Activated T-cell treated with anti-CD3 and anti-CD28 coated beads, Interleukin-2, amount 50 U/mL, for 4 hours (primary cell): ENCODE measurements around the gene FAM149B1. TPM values are rescaled to one million over a fixed set of nuclear protein-coding genes. Genes with fewer than 3 reads are reported as not detected.

Source experiments
- ATAC-seq, 2 donors: fragments of 200-7000 bp; cut with Tn5 transposase; one replicate each; pipeline ENCODE4 v1.10.0; 2021
- DNase-seq: peaks from one replicate; pipeline ENCODE4 v3.0.0-alpha.2; 2020
- H3K27me3 Mint-ChIP-seq: one replicate; pipeline ENCODE4 v1.8.0; 2021; ENCODE audit warnings: low read depth, mixed read lengths
- H3K36me3 Mint-ChIP-seq: one replicate; pipeline ENCODE4 v1.8.0; 2022; ENCODE audit warnings: mixed read lengths; ENCODE audit not compliant: insufficient read depth
- H3K4me1 Mint-ChIP-seq: one replicate; pipeline ENCODE4 v1.8.0; 2021; ENCODE audit warnings: low read depth, mixed read lengths
- H3K4me3 Mint-ChIP-seq: one replicate; pipeline ENCODE4 v1.8.0; 2021; ENCODE audit warnings: mild to moderate bottlenecking, moderate library complexity, mixed read lengths
- H3K9me3 Mint-ChIP-seq: one replicate; pipeline ENCODE4 v1.8.0; 2021; ENCODE audit warnings: mixed read lengths
- total RNA-seq, 3 donors: library from RNA; stranded (reverse); gene quantifications; one replicate each; pipeline ENCODE4 v1.2.1, GENCODE V29; 2021

Gene FAM149B1
- total RNA-seq, 3 donors from 2014 or later: 4.2 to 6.0 (median 5.1) TPM

DNA sequence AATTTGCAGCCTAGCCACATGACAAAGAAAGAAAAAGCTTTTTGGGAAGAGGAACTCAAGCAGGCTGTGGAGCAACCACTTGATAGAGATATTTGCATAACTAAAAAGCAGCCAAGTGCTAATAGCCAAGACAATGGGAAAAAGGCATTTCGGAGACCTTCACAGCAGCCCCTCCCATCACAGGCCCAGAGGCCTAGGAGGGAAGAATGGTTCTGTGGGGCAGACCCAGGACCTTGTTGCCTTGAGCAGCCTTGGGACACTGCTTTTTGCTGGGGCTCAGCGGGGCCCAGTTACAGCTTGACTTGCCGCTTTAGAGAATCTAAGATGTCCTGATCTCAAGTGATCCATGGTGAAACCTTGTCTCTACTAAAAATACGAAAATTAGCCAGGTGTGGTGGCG is 38.5 kb downstream of the FAM149B1 start:
- ATAC-seq (no peak), DNase-seq (no peak)
- H3K27me3 Mint-ChIP-seq: no peaks in the 10 kb centered on the region
- peaks cover 3% of the 10 kb centered on the region for H3K9me3 Mint-ChIP-seq
- no peak overlapping the region for H3K4me3 Mint-ChIP-seq
- H3K4me1 Mint-ChIP-seq: no peaks in the 10 kb centered on the region
- peaks cover 14% of the 10 kb centered on the region for H3K36me3 Mint-ChIP-seq

DNA sequence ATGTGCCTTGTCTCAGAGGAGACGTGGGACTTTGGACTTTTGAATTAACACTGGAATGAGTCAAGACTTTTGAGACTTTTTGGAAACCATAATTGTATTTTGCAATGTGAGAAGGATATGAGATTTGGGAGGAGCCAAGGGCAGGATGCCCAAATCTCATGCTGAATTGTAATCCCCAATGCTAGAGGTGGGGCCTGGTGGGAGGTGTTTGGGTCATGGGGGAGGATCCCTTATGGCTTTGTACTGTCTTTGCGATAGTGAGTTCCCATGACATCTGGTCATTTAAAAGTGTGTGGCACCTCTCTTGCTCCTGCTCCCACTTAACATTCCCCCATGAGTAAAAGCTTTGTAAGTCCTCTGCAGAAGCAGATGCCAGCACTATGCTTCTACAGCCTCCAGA is 40.0 kb downstream of the FAM149B1 start:
- peaks cover 3% of the 10 kb centered on the region for H3K9me3 Mint-ChIP-seq
- H3K4me3 Mint-ChIP-seq: no peak overlapping the region
- H3K4me1 Mint-ChIP-seq: no peaks in the 10 kb centered on the region
- ATAC-seq (no peak), DNase-seq (no peak)
- H3K36me3 Mint-ChIP-seq: peaks cover 15% of the 10 kb centered on the region
- no peaks in the 10 kb centered on the region for H3K27me3 Mint-ChIP-seq

DNA sequence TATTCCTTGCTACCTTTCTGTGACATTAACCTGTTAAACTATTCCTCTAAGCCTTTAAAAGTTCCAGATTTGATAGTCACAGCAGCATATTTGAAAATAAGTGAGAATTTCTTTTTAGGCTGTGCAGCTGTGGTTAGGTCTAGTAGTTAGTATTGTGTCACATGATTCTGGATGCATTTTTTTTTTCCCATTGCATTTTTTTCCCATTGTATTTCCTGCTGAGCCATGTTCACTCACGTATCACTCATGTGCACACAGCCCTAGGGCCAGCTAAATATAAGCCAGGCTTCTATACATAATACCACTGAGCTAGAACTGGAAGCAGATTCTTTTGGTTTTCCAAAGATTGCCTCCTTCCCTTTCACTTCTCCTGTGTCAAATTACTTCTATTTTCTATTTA is 41.8 kb downstream of the FAM149B1 start:
- no peaks in the 10 kb centered on the region for H3K4me1 Mint-ChIP-seq
- no peaks in the 10 kb centered on the region for H3K27me3 Mint-ChIP-seq
- no peak for ATAC-seq
- no peak overlapping the region for H3K4me3 Mint-ChIP-seq
- H3K9me3 Mint-ChIP-seq: peaks cover 3% of the 10 kb centered on the region
- DNase-seq: no peak
- H3K36me3 Mint-ChIP-seq: peaks cover 23% of the 10 kb centered on the region

DNA sequence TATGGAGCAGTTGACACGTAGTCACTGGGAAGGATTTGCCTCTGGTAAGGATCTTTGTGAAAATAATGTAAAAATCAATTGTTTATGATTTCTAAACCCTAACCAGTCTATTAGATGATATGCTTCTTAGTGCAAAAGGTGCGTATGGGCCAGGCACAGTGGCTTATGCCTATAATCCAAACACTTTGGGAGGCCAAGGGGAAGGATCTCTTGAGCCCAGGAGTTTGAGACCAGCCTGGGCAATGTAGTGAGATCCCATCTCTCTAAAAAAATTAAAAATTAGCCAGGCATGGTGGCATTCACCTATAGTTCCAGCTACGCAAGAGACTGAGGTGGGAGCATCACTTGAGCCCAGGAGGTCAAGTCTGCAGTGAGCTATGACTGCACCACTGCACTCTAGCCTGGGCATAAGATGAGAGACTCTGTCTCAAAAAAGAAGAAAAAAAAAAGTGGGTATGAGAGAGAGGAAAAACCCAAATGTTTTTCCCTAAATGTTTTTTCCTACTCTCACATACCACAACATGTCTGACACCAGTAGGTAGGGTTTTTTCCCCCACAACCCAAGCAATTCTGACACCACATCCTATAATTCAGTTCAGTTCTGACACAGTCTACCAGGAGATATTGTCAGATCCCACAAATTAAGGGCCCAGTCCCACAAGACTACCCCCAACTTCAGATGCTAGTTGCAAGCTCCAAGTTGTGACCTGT is 42.6 kb downstream of the FAM149B1 start:
- H3K4me1 Mint-ChIP-seq: no peaks in the 10 kb centered on the region
- DNase-seq (no peak), ATAC-seq (no peak)
- no peak overlapping the region for H3K4me3 Mint-ChIP-seq
- peaks cover 3% of the 10 kb centered on the region for H3K9me3 Mint-ChIP-seq
- peaks cover 23% of the 10 kb centered on the region for H3K36me3 Mint-ChIP-seq
- H3K27me3 Mint-ChIP-seq: no peaks in the 10 kb centered on the region

DNA sequence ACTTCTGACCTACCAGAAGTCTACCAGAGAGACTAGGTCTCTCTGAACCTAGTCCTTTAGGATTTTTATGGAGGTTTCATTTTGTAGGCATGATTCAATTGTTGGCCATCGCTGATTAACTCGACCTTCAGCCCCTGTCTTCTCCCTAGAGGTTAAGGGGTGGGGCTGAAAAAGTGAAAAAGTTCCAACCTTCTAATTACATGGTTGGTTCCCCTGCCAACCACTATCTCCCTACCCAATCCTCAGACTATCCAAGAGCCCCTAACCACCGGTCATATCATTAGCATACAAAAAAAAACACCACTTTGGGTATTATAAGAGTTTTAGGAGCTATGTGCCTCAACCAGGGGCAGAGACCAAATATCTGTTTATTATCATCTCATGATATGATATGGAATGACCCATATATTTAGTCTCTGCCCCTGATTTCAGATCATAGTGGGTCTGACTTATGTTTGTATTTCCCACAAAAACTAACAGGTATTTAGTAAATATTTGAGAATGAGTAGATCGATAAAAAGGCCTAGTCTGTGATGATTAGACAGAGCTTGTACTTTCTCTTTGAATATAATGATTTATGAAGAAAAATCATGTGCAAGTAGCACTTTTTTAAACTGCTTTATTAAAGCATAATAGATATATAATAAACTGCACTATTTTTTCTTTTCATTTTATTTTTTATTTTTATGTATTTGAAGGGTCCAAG is 43.3 kb downstream of the FAM149B1 start:
- Mint-ChIP-seq H3K9me3 (no peaks in the 10 kb centered on the region), H3K36me3 (peaks cover 23% of the 10 kb centered on the region)

DNA sequence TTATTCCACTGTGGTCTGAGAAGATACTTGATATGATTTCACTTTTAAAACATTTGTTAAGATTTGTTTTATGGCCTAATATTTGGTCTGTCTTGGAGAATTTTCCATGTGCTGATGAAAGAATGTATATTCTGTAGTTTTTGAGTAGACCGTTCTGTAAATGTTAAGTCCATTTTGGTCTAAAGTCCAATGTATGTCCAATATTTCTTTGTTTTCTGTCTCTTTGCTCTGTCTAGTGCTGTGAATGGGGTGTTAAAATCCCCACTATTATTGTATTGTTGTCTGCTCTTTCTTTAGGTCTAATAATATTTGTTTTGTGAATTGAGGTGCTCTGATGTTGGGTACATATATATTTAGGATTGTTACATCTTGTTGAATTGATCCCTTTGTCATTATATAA is 47.8 kb downstream of the FAM149B1 start:
- no peak overlapping the region for H3K4me3 Mint-ChIP-seq
- H3K36me3 Mint-ChIP-seq: peaks cover 39% of the 10 kb centered on the region

More for the DNA sequence above, 43.3 kb downstream of the FAM149B1 start:
- H3K27me3 Mint-ChIP-seq: no peaks in the 10 kb centered on the region
- ATAC-seq (no peak), DNase-seq (no peak)
- H3K4me3 Mint-ChIP-seq: no peak overlapping the region
- no peaks in the 10 kb centered on the region for H3K4me1 Mint-ChIP-seq

DNA sequence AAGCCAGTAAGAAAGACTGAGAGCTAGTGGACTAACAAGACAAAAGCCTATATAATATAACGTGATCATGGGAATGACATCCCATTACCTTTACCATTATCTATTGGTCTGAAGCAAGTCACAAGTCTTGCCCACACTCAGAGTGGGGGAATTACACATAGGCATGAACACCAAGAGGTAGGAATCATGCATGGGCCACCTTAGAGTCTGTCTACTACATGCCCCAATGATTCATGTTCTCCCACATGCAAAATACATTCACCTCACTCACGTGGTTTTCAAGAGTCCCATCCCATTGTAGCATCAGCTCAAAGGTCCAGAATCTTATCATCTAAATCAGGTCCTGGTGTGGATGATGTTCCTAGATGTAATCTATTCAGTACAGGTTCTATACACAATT is 49.7 kb downstream of the FAM149B1 start:
- Mint-ChIP-seq H3K27me3 (no peaks in the 10 kb centered on the region), H3K4me3 (no peak overlapping the region), H3K9me3 (no peaks in the 10 kb centered on the region), H3K4me1 (no peaks in the 10 kb centered on the region), H3K36me3 (peaks cover 37% of the 10 kb centered on the region)
- no peak for DNase-seq
- ATAC-seq: no peak

More for the DNA sequence above, 47.8 kb downstream of the FAM149B1 start:
- no peaks in the 10 kb centered on the region for H3K4me1 Mint-ChIP-seq
- DNase-seq: no peak
- ATAC-seq: no peak
- H3K27me3 Mint-ChIP-seq: no peaks in the 10 kb centered on the region
- H3K9me3 Mint-ChIP-seq: no peaks in the 10 kb centered on the region

DNA sequence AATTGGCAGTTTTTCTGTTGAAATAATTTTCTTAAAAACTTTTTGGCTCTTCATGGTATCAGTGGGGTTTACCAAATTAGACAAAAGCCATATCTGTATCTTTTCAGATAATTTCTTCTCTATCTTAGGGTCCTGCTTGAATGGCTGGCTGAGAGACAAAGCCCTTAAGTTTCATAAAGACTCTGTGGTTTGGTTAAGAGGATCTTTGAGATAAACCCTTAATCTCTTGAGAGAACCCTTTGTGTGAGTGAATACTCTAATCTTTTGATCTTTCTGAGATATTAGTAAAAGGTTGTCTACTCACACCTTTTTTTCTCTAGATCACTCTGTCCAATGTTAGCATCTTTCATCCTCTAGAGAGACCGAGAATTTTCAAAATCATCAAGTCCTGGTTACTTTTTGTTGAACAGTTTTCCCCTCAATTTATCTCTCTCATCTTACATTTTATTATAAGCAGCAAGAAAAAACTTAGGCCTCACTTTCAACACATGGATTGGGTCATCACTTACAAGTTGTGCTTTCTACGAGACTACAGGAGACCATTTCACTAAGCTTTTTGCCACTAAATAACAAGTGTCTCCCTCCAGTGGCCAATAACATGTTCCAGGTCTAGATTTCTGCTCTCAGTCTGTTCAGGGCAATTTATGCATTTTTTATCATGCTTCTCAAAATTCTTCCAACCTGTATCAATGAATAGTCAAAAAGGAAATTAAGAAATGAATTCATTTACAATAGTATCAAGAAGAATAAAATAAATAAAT is 50.7 kb downstream of the FAM149B1 start:
- no peaks in the 10 kb centered on the region for H3K27me3 Mint-ChIP-seq
- no peak for ATAC-seq
- no peak for DNase-seq
- H3K4me1 Mint-ChIP-seq: no peaks in the 10 kb centered on the region
- H3K9me3 Mint-ChIP-seq: no peaks in the 10 kb centered on the region
- H3K4me3 Mint-ChIP-seq: no peak overlapping the region
- H3K36me3 Mint-ChIP-seq: peaks cover 35% of the 10 kb centered on the region

DNA sequence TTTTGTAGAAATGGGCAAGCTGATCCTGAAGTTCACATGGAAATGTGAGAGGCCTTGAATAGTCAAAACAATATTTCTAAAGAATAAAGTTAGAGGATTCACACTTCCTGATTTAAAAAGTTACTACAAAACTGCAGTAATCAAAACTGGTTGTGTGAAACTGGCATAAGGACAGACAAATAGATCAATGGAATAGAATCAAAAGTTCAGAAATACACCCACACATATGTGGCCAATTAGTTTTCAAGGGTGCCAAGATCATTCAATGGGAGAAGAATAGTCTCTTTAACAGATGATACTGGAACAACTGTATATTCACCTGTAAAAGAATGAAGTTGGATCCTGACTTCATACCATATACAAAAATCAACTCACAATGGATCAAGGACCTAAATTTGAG is 51.5 kb downstream of the FAM149B1 start:
- Mint-ChIP-seq H3K27me3 (no peaks in the 10 kb centered on the region), H3K9me3 (no peaks in the 10 kb centered on the region), H3K36me3 (peaks cover 32% of the 10 kb centered on the region), H3K4me1 (no peaks in the 10 kb centered on the region), H3K4me3 (no peak overlapping the region)
- DNase-seq: no peak
- no peak for ATAC-seq

DNA sequence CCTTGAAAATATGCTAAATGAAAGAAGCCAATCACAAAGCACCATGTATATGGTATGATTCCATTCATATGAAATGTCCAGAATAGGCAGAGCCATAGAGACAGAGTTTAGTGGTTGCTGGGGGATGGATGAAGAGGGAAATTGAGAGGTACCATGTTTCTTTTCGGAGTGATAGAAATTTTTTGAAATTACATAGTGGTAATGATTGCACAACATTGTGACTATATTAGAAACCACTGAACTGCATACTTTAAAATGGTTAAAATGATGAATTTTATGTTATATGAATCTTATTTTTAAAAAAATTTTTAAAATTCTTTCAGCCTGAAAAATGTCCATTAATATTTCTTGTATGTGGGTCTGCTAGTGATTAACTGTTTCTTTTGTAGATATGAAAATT is 53.1 kb downstream of the FAM149B1 start:
- ATAC-seq (no peak), DNase-seq (no peak)
- Mint-ChIP-seq H3K4me3 (no peak overlapping the region), H3K27me3 (no peaks in the 10 kb centered on the region), H3K9me3 (no peaks in the 10 kb centered on the region), H3K36me3 (peaks cover 26% of the 10 kb centered on the region), H3K4me1 (no peaks in the 10 kb centered on the region)

DNA sequence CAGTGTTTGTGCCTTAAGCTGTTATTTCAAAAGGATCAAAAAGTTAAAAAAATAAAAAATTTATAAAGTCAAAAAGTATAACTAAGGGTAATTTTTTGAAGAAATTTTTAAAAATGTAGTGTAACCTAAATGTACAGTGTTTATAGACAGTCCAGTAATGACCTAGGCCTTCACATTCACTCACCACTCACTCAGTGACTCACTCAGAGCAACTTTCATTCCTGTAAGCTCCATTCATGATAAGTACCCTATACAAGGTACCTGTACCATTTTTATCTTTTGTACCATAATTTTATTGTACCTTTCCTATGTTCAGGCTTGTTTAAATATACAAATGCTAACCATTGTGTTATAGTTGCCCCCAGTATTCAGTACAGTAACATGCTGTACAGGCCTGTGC is 57.6 kb downstream of the FAM149B1 start:
- H3K4me1 Mint-ChIP-seq: no peaks in the 10 kb centered on the region
- H3K27me3 Mint-ChIP-seq: no peaks in the 10 kb centered on the region

DNA sequence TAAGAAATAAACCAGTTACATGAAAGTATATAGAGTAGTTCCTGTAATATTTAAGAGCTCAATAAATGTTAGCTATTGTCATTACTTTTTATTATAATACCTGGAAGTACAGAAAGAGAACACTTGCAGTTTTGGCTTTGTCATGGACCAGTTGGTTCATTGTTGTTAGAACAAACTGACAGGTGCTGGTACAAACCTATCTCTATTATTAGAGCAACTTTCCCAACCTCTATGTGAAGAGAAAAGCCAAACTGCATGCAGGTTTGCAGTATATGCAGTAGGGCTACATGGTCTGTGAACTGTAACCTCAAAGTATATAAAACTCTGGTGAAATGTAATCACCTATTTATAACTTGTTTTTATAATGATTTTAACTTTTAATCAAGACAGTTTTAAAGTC is 58.7 kb downstream of the FAM149B1 start:
- ATAC-seq: no peak
- Mint-ChIP-seq H3K4me1 (no peaks in the 10 kb centered on the region), H3K36me3 (peaks cover 9% of the 10 kb centered on the region), H3K4me3 (no peak overlapping the region), H3K27me3 (no peaks in the 10 kb centered on the region), H3K9me3 (no peaks in the 10 kb centered on the region)
- no peak for DNase-seq

More for the DNA sequence above, 57.6 kb downstream of the FAM149B1 start:
- Mint-ChIP-seq H3K36me3 (peaks cover 5% of the 10 kb centered on the region), H3K4me3 (no peak overlapping the region), H3K9me3 (no peaks in the 10 kb centered on the region)
- ATAC-seq (no peak), DNase-seq (no peak)

DNA sequence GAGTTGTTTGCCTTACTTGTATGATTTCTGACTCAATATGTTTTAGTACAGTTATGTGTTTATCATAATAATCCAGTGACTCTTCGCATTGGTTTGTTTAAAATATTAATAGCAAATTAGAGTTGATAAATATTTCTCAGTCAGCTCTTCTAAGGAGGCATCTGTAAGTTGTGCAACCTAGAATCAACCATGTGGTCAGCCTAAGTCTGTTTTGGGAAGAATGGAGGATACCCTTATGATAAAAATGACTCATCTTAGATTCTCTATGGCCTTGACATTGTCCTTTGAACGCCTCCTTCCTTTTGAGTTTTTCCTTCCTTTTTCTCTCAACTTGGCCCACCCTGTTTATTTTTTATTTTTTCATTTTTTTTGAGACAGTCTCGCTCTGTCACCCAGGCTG is 60.3 kb downstream of the FAM149B1 start:
- no peaks in the 10 kb centered on the region for H3K9me3 Mint-ChIP-seq
- H3K36me3 Mint-ChIP-seq: peaks cover 11% of the 10 kb centered on the region
- no peaks in the 10 kb centered on the region for H3K27me3 Mint-ChIP-seq
- DNase-seq (no peak), ATAC-seq (no peak)
- H3K4me3 Mint-ChIP-seq: no peak overlapping the region
- no peaks in the 10 kb centered on the region for H3K4me1 Mint-ChIP-seq

DNA sequence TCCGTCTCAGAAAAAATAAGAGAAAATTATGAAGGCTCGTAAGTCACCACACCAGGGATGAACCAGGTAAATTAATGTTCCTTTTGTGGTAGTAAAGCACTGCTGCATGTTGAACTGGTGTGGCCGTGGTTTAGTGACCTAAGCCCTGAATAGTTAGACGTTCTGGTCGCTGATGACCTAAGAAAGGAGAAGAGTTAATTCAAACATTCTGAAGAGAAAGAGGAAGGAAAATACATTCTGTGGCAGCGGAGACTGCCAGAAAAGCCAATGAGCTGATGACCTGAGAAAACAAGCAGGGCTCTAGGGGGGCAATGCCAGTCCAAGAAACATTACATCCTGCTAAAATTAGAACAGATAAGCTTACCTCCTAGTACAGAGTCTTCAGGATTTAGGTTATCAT is 61.6 kb downstream of the FAM149B1 start:
- H3K9me3 Mint-ChIP-seq: no peaks in the 10 kb centered on the region
- no peak overlapping the region for H3K4me3 Mint-ChIP-seq
- H3K27me3 Mint-ChIP-seq: no peaks in the 10 kb centered on the region
- ATAC-seq (no peak), DNase-seq (no peak)
- H3K36me3 Mint-ChIP-seq: peaks cover 13% of the 10 kb centered on the region
- H3K4me1 Mint-ChIP-seq: no peaks in the 10 kb centered on the region
